Central memory CD8-positive, alpha-beta T cell (primary cell): ENCODE results near the gene TMEM86B.
"Not testable (repeated sequence)": the region's sequence is repeated elsewhere in the genome, so short reads cannot be mapped to it uniquely, and the experiment has no call there.

Source experiments
- ATAC-seq: fragments of 150-1000 bp; cut with Tn5 transposase; replicated peaks from 2 replicates; pipeline ENCODE4 v1.10.0; 2022; ENCODE audit warnings: mild to moderate bottlenecking, moderate FRiP score, moderate number of reproducible peaks; ENCODE audit not compliant: poor library complexity, severe bottlenecking; ENCODE audit errors: extremely low read depth
- DNase-seq, 2 donors: peaks; one replicate each; pipeline ENCODE4 v3.0.0; 2021; ENCODE audit warnings: low spot score in 2 of 2
- H3K27ac Mint-ChIP-seq: one replicate; pipeline ENCODE4 v1.8.0; 2022; ENCODE audit warnings: low read depth, mild to moderate bottlenecking, moderate library complexity, mixed read lengths
- H3K27me3 Mint-ChIP-seq: one replicate; pipeline ENCODE4 v1.8.0; 2022; ENCODE audit warnings: mixed read lengths
- H3K36me3 Mint-ChIP-seq: one replicate; pipeline ENCODE4 v1.8.0; 2022; ENCODE audit warnings: mild to moderate bottlenecking, moderate library complexity, mixed read lengths; ENCODE audit not compliant: insufficient read depth
- H3K4me1 Mint-ChIP-seq: one replicate; pipeline ENCODE4 v1.8.0; 2022; ENCODE audit warnings: mixed read lengths
- H3K4me3 Mint-ChIP-seq: one replicate; pipeline ENCODE4 v1.8.0; 2022; ENCODE audit warnings: mild to moderate bottlenecking, moderate library complexity, mixed read lengths
- H3K9me3 Mint-ChIP-seq: one replicate; pipeline ENCODE4 v1.8.0; 2022; ENCODE audit warnings: mixed read lengths

TMEM86B gene

GRCh38 chr19:55216461-55217198 is 11.9 kb downstream of the TMEM86B start:
- no peak overlapping the region for H3K27ac Mint-ChIP-seq
- peaks cover 23% of the 10 kb centered on the region for H3K27me3 Mint-ChIP-seq
- peaks cover 15% of the 10 kb centered on the region for H3K4me1 Mint-ChIP-seq
- ATAC-seq, result peak; percentile 24
- no peak for DNase-seq
- H3K4me3 Mint-ChIP-seq, result no peak overlapping the region
- H3K36me3 Mint-ChIP-seq, result peaks cover 8% of the 10 kb centered on the region
- H3K9me3 Mint-ChIP-seq, result peaks cover 5% of the 10 kb centered on the region

GRCh38 chr19:55213547-55213946 is 15.0 kb downstream of the TMEM86B start:
- peaks cover 36% of the 10 kb centered on the region for H3K27me3 Mint-ChIP-seq
- H3K36me3 Mint-ChIP-seq, result peaks cover 6% of the 10 kb centered on the region
- ATAC-seq (no peak), DNase-seq (no peak)
- peaks cover 5% of the 10 kb centered on the region for H3K9me3 Mint-ChIP-seq
- no peak overlapping the region for H3K27ac Mint-ChIP-seq
- peaks cover 11% of the 10 kb centered on the region for H3K4me1 Mint-ChIP-seq
- H3K4me3 Mint-ChIP-seq, result no peak overlapping the region

GRCh38 chr19:55212447-55212846 is 16.1 kb downstream of the TMEM86B start:
- Mint-ChIP-seq H3K27ac (no peak overlapping the region), H3K4me3 (no peak overlapping the region), H3K36me3 (peaks cover 5% of the 10 kb centered on the region), H3K9me3 (peaks cover 5% of the 10 kb centered on the region), H3K4me1 (peaks cover 11% of the 10 kb centered on the region), H3K27me3 (peaks cover 38% of the 10 kb centered on the region)
- ATAC-seq (no peak), DNase-seq (no peak)

- peak overlapping the region; percentile 35 for H3K27ac Mint-ChIP-seq
- peaks cover 57% of the 10 kb centered on the region for H3K27me3 Mint-ChIP-seq
- no peak for DNase-seq
- H3K9me3 Mint-ChIP-seq, result no peaks in the 10 kb centered on the region
- H3K4me1 Mint-ChIP-seq, result peaks cover 9% of the 10 kb centered on the region
- H3K4me3 Mint-ChIP-seq, result no peak overlapping the region
- no peak for ATAC-seq
- H3K36me3 Mint-ChIP-seq, result peaks cover 2% of the 10 kb centered on the region
Measured at GRCh38 chr19:55209693-55210472, 18.7 kb downstream of the TMEM86B start.

- Mint-ChIP-seq H3K4me3 (no peak within 1 kb of the TSS), H3K9me3 (no peaks in the 10 kb centered on the region), H3K36me3 (no peaks in the 10 kb centered on the region), H3K27me3 (peaks cover 56% of the 10 kb centered on the region), H3K27ac (peak within 1 kb of the TSS; percentile 35), H3K4me1 (peaks cover 9% of the 10 kb centered on the region)
- ATAC-seq, result no peak
- no peak for DNase-seq
Measured at GRCh38 chr19:55208880-55209692, 19.5 kb downstream of the TMEM86B start, which contains the start of gene PTPRH. PTPRH (minus strand) TSS chr19:55209501; CDS start chr19:55209433, 68 bp downstream.

GRCh38 chr19:55206664-55207500 is 21.7 kb downstream of the TMEM86B start:
- Mint-ChIP-seq H3K27me3 (peaks cover 60% of the 10 kb centered on the region), H3K4me1 (peaks cover 9% of the 10 kb centered on the region), H3K27ac (peak overlapping the region; percentile 91), H3K9me3 (no peaks in the 10 kb centered on the region), H3K36me3 (no peaks in the 10 kb centered on the region), H3K4me3 (no peak overlapping the region)
- ATAC-seq (no peak), DNase-seq (no peak)

GRCh38 chr19:55202199-55202598 is 26.4 kb downstream of the TMEM86B start:
- not testable (repeated sequence) for H3K4me3 Mint-ChIP-seq, DNase-seq, H3K9me3 Mint-ChIP-seq, H3K36me3 Mint-ChIP-seq, H3K27ac Mint-ChIP-seq, ATAC-seq
- Mint-ChIP-seq H3K27me3 (peaks cover 81% of the 10 kb centered on the region), H3K4me1 (peaks cover 11% of the 10 kb centered on the region)

GRCh38 chr19:55199620-55200204 is 28.9 kb downstream of the TMEM86B start:
- Mint-ChIP-seq H3K27ac (no peak overlapping the region), H3K27me3 (peaks cover 71% of the 10 kb centered on the region), H3K4me1 (peaks cover 5% of the 10 kb centered on the region), H3K36me3 (no peaks in the 10 kb centered on the region), H3K4me3 (no peak overlapping the region), H3K9me3 (no peaks in the 10 kb centered on the region)
- no peak for DNase-seq
- no peak for ATAC-seq

GRCh38 chr19:55198651-55199050 is 29.9 kb downstream of the TMEM86B start:
- ATAC-seq, result no peak
- no peak overlapping the region for H3K4me3 Mint-ChIP-seq
- H3K27me3 Mint-ChIP-seq, result peaks cover 61% of the 10 kb centered on the region

GRCh38 chr19:55197528-55197927 is 31.0 kb downstream of the TMEM86B start:
- Mint-ChIP-seq H3K4me3 (no peak overlapping the region), H3K9me3 (no peaks in the 10 kb centered on the region), H3K27me3 (peaks cover 55% of the 10 kb centered on the region), H3K36me3 (no peaks in the 10 kb centered on the region), H3K4me1 (peaks cover 5% of the 10 kb centered on the region), H3K27ac (no peak overlapping the region)
- ATAC-seq (no peak), DNase-seq (no peak)

More at GRCh38 chr19:55198651-55199050, 29.9 kb downstream of the TMEM86B start:
- Mint-ChIP-seq H3K4me1 (peaks cover 5% of the 10 kb centered on the region), H3K27ac (no peak overlapping the region), H3K36me3 (no peaks in the 10 kb centered on the region), H3K9me3 (no peaks in the 10 kb centered on the region)
- DNase-seq, result no peak

- Mint-ChIP-seq H3K9me3 (no peaks in the 10 kb centered on the region), H3K4me1 (peaks cover 5% of the 10 kb centered on the region), H3K27me3 (peaks cover 53% of the 10 kb centered on the region), H3K27ac (no peak overlapping the region), H3K36me3 (no peaks in the 10 kb centered on the region), H3K4me3 (no peak overlapping the region)
- DNase-seq (no peak), ATAC-seq (no peak)
Measured at GRCh38 chr19:55196803-55197202, 31.8 kb downstream of the TMEM86B start.
